ENCODE data around the gene NCEH1.

GRCh38 chr3:172616031-172616461, 94.8 kb downstream of the NCEH1 start:
- TF ChIP-seq ATF3 (IDR thresholded peaks at IDR 0.05) (no peak), POLR2A (IDR thresholded peaks at IDR 0.05; ENCODE audit: borderline replicate concordance, extremely low read depth, insufficient read depth, insufficient read length) (no peak), ZNF274 (IDR thresholded peaks at IDR 0.05; ENCODE audit: low read depth, low read length) (no peak), EGR1 (IDR thresholded peaks at IDR 0.05; ENCODE audit: low read depth) (no peak), YY1 (IDR thresholded peaks at IDR 0.05; ENCODE audit: extremely low read depth, insufficient replicate concordance, low read depth, low read length) (no peak), POLR2AphosphoS5 (IDR thresholded peaks at IDR 0.05; ENCODE audit: low read depth, low read length) (no peak), EZH2 (IDR thresholded peaks at IDR 0.05) (no peak), RAD21 (IDR thresholded peaks at IDR 0.05; ENCODE audit: low read depth) (no peak), REST (IDR thresholded peaks at IDR 0.05; ENCODE audit: low read depth) (no peak), FOSL1 (IDR thresholded peaks at IDR 0.05; ENCODE audit: low read depth) (no peak), SP1 (IDR thresholded peaks at IDR 0.05; ENCODE audit: low read depth) (no peak)
- TF ChIP-seq, protein P1, sequence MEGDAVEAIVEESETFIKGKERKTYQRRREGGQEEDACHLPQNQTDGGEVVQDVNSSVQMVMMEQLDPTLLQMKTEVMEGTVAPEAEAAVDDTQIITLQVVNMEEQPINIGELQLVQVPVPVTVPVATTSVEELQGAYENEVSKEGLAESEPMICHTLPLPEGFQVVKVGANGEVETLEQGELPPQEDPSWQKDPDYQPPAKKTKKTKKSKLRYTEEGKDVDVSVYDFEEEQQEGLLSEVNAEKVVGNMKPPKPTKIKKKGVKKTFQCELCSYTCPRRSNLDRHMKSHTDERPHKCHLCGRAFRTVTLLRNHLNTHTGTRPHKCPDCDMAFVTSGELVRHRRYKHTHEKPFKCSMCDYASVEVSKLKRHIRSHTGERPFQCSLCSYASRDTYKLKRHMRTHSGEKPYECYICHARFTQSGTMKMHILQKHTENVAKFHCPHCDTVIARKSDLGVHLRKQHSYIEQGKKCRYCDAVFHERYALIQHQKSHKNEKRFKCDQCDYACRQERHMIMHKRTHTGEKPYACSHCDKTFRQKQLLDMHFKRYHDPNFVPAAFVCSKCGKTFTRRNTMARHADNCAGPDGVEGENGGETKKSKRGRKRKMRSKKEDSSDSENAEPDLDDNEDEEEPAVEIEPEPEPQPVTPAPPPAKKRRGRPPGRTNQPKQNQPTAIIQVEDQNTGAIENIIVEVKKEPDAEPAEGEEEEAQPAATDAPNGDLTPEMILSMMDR (IDR thresholded peaks at IDR 0.05 in 2 of 3, conservative IDR thresholded peaks at IDR 0.05 in 1 of 3; ENCODE audit: borderline replicate concordance in 1 of 3, insufficient read depth in 1 of 3, low read depth in 2 of 3, low read length in 2 of 3) = no peak
- TF ChIP-seq, protein P2, sequence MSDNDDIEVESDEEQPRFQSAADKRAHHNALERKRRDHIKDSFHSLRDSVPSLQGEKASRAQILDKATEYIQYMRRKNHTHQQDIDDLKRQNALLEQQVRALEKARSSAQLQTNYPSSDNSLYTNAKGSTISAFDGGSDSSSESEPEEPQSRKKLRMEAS (IDR thresholded peaks at IDR 0.05) = no peak
- TF ChIP-seq, protein P3, sequence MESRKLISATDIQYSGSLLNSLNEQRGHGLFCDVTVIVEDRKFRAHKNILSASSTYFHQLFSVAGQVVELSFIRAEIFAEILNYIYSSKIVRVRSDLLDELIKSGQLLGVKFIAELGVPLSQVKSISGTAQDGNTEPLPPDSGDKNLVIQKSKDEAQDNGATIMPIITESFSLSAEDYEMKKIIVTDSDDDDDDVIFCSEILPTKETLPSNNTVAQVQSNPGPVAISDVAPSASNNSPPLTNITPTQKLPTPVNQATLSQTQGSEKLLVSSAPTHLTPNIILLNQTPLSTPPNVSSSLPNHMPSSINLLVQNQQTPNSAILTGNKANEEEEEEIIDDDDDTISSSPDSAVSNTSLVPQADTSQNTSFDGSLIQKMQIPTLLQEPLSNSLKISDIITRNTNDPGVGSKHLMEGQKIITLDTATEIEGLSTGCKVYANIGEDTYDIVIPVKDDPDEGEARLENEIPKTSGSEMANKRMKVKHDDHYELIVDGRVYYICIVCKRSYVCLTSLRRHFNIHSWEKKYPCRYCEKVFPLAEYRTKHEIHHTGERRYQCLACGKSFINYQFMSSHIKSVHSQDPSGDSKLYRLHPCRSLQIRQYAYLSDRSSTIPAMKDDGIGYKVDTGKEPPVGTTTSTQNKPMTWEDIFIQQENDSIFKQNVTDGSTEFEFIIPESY (IDR thresholded peaks at IDR 0.05; ENCODE audit: extremely low read depth, insufficient replicate concordance, low read length) = no peak

Measured in HCT116 (cell line).